ENCODE measurements around the gene ASTL.

The ASTL gene

DNA sequence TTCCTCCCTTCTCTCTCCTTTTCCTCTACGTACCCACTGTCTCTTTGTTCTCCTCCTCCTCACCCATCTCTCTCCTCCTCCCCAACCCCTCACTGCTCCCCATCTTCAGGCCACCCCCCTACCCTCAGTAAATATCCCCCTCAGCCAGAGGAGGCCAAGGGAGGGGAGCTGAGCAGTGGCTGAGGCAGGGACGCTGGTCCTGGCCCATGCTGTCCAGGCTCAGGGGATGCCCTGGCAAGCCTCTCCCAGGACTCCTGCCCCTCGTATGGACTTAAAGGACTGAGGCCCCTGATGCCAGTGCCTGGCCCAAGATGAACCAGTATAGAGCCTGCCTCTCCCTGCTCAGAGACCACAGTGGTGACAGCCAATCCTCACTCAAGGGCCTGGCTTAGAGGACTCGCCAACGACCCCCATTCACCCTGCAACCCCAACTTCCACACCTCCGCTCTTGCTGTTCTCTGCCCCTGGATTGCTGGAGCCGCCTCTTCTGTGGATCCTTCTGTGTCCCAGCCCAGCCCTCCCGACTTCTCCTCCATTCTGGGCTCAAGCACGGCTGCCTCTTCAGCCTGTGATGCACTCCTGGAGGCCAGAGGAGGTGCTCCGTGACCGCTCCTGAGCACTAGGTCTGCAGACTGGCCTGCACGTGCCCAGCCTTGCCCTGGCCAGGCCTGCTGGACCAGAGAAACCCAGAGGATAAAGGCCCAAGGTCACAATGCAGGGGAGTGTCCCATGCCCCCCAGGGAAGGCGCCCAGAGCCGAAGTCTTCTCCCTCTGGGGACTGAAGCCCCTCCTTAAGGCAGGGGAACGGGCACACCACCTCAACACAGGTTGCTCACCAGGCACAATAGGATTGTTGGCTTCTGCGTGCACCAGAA, 16.4 kb upstream of the ASTL start:
- H3K9me3 ChIP-seq = no peaks in the 10 kb centered on the region
- TF ChIP-seq, protein P1, sequence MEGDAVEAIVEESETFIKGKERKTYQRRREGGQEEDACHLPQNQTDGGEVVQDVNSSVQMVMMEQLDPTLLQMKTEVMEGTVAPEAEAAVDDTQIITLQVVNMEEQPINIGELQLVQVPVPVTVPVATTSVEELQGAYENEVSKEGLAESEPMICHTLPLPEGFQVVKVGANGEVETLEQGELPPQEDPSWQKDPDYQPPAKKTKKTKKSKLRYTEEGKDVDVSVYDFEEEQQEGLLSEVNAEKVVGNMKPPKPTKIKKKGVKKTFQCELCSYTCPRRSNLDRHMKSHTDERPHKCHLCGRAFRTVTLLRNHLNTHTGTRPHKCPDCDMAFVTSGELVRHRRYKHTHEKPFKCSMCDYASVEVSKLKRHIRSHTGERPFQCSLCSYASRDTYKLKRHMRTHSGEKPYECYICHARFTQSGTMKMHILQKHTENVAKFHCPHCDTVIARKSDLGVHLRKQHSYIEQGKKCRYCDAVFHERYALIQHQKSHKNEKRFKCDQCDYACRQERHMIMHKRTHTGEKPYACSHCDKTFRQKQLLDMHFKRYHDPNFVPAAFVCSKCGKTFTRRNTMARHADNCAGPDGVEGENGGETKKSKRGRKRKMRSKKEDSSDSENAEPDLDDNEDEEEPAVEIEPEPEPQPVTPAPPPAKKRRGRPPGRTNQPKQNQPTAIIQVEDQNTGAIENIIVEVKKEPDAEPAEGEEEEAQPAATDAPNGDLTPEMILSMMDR (IDR thresholded peaks at IDR 0.05) = no peak
- peaks cover 6 to 8% of the 10 kb centered on the region in 2 experiments for H3K4me1 ChIP-seq (ENCODE audit: control insufficient read depth in 1 of 2, insufficient read depth in 1 of 2, low read depth in 1 of 2, low read length in 1 of 2)
- H3K36me3 ChIP-seq = no peaks in the 10 kb centered on the region
- no peaks in the 10 kb centered on the region for H3K27me3 ChIP-seq
- no peak overlapping the region for H3K27ac ChIP-seq
- H3K4me3 ChIP-seq (ENCODE audit: low read depth in 1 of 2, low read length in 1 of 2) = no peak overlapping the region

DNA sequence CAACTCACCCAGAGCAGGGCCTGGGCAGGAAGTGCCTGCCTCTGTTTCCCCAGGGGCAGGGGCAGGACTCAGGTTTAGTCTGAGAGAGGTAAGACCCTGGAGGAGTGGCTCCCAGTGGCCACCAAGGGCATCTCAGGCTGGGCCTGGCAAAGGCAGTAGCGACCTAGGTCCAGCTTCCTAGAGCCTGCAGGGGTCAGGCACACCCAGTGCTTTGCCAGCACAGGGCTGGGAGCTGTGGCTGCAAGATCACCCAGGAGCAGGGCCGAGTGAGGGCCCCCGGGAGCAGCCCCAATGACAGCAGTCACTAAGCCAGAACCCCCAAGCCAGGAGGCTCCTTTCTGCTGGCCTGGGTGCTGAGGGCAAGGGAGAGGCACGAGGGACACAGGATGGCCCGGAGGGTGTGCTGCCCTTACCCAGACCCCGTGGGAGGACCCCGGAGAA, 15.7 kb upstream of the ASTL start:
- H3K36me3 ChIP-seq = no peaks in the 10 kb centered on the region
- H3K27ac ChIP-seq = no peak overlapping the region
- peaks cover 9 to 10% of the 10 kb centered on the region in 2 experiments for H3K4me1 ChIP-seq (ENCODE audit: control insufficient read depth in 1 of 2, insufficient read depth in 1 of 2, low read depth in 1 of 2, low read length in 1 of 2)
- no peak overlapping the region for H3K4me3 ChIP-seq (ENCODE audit: low read depth in 1 of 2, low read length in 1 of 2)
- H3K27me3 ChIP-seq = no peaks in the 10 kb centered on the region
- no peaks in the 10 kb centered on the region for H3K9me3 ChIP-seq
- TF ChIP-seq, protein P1 (IDR thresholded peaks at IDR 0.05) = no peak

DNA sequence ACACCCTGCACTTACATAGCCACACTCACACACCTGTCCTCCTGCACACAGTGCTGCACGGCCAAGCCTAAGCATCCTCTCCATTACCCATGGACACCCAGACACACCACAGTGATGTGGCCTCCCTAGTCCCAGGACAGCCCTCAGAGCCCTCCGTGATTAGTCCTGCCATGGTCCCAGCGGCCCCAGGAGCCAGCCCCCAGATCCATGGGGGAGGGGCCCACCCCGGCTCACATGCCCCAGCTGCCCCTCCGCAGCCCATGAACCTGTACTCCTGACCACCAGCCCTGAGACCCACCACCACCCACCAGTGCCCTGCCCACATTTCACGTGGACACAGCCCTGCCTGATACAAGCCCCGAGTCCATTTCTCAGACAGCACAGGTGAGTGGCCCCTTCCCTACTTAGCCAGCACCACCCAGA, 15.0 kb upstream of the ASTL start:
- peaks cover 16 to 17% of the 10 kb centered on the region in 2 experiments for H3K4me1 ChIP-seq (ENCODE audit: control insufficient read depth in 1 of 2, insufficient read depth in 1 of 2, low read depth in 1 of 2, low read length in 1 of 2)
- H3K9me3 ChIP-seq = no peaks in the 10 kb centered on the region
- no peaks in the 10 kb centered on the region for H3K27me3 ChIP-seq
- H3K27ac ChIP-seq = no peak overlapping the region
- TF ChIP-seq, protein P1 (IDR thresholded peaks at IDR 0.05) = no peak
- no peak overlapping the region for H3K4me3 ChIP-seq (ENCODE audit: low read depth in 1 of 2, low read length in 1 of 2)
- no peaks in the 10 kb centered on the region for H3K36me3 ChIP-seq

DNA sequence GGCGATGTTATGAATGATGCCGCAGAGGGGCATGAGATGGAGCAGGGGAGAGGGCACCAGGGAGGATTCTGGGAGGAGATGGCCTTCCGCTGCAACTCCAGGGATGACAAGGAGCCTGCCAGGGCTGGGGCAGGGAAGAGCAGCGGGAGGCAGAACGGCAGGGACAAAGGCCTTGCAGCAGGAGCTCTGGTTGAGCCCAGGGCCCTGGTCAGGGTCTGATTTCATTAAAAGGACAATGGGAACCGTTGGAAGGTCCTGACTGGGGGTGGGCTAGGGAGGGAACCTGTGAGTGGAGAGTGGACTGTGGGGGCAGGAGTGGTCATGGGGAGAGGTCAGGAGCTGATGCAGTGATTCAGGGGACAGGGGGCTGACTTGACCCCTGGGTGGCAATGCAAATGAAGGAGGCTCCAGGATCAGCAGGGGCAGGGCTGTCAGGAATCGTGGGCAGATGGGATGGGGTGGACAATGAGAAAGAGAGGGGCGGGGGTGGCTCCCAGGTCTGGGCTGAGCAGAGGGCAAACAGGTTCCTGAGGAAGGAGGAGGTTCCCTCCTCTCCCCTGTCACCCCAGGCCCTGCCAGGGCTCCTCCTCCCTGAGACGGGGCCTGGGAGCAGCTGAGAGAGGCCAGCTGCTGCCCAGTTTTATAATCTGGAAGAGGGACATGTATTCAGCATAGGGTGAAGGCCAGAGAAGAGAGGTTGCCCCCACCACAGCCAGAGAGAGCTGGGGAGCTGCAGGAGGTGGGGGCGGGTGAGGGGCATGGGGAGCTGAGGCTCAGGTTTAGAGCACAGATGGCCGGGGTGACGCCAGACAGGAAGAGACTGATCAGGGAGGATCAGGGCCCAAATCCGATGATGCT, 14.2 kb upstream of the ASTL start:
- TF ChIP-seq, protein P1 (IDR thresholded peaks at IDR 0.05) = no peak
- peaks cover 17 to 19% of the 10 kb centered on the region in 2 experiments for H3K4me1 ChIP-seq (ENCODE audit: control insufficient read depth in 1 of 2, insufficient read depth in 1 of 2, low read depth in 1 of 2, low read length in 1 of 2)
- no peaks in the 10 kb centered on the region for H3K27me3 ChIP-seq
- no peaks in the 10 kb centered on the region for H3K9me3 ChIP-seq
- no peak overlapping the region for H3K4me3 ChIP-seq (ENCODE audit: low read depth in 1 of 2, low read length in 1 of 2)
- H3K36me3 ChIP-seq = no peaks in the 10 kb centered on the region
- no peak overlapping the region for H3K27ac ChIP-seq

DNA sequence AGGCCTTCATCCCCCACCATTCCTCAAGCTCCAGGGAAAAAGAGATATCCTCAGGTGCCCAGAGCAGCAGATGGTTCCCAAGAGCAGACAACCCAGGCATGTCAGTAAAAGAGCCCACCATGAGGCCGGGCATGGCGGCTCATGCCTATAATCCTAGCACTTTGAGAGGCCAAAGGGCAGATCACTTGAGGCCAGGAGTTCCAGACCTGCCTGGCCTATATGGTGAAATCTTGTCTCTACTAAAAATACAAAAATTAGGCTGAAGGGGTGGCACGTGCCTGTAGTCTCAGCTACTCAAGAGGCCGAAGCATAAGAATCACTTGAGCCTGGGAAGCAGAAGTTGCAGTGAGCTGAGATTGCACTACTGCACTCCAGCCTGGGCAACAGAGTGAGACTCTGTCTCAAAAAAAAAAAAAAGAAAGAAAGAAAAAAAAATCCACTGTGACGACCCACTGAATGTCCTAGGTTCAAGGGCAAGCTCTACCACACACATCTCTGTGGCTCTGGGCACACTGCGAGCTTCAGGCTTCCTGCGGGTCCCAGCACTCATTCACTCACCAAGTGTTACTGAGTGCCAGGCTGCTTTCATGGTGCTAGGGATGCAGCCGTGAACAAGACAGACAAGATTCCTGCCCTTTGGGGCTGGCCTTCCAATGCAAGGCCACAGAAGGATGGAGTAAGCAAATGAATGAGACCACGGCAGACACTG, 13.4 kb upstream of the ASTL start:
- TF ChIP-seq, protein P1 (IDR thresholded peaks at IDR 0.05) = no peak
- peaks cover 23 to 25% of the 10 kb centered on the region in 2 experiments for H3K4me1 ChIP-seq (ENCODE audit: control insufficient read depth in 1 of 2, insufficient read depth in 1 of 2, low read depth in 1 of 2, low read length in 1 of 2)

More for the DNA sequence above, 13.4 kb upstream of the ASTL start:
- H3K27ac ChIP-seq = no peak overlapping the region
- no peaks in the 10 kb centered on the region for H3K27me3 ChIP-seq
- no peak overlapping the region for H3K4me3 ChIP-seq (ENCODE audit: low read depth in 1 of 2, low read length in 1 of 2)
- no peaks in the 10 kb centered on the region for H3K36me3 ChIP-seq
- H3K9me3 ChIP-seq = no peaks in the 10 kb centered on the region

Measured in neutrophil (primary cell).